ENCODE results near the gene HAGH.

- TF ChIP-seq, protein P1, sequence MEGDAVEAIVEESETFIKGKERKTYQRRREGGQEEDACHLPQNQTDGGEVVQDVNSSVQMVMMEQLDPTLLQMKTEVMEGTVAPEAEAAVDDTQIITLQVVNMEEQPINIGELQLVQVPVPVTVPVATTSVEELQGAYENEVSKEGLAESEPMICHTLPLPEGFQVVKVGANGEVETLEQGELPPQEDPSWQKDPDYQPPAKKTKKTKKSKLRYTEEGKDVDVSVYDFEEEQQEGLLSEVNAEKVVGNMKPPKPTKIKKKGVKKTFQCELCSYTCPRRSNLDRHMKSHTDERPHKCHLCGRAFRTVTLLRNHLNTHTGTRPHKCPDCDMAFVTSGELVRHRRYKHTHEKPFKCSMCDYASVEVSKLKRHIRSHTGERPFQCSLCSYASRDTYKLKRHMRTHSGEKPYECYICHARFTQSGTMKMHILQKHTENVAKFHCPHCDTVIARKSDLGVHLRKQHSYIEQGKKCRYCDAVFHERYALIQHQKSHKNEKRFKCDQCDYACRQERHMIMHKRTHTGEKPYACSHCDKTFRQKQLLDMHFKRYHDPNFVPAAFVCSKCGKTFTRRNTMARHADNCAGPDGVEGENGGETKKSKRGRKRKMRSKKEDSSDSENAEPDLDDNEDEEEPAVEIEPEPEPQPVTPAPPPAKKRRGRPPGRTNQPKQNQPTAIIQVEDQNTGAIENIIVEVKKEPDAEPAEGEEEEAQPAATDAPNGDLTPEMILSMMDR (IDR thresholded peaks at IDR 0.05): no peak
- TF ChIP-seq POLR2A (IDR thresholded peaks at IDR 0.05): no peak
These were observed 35.1 kb upstream of the HAGH start for GRCh38 chr16:1861730-1862129.
